Cardiac muscle cell (in vitro differentiated cells and primary cell): Measurements from ENCODE around the gene TAF8. TPM values are rescaled to one million over a fixed set of nuclear protein-coding genes. Genes with fewer than 3 reads are reported as not detected.
"Not testable (repeated sequence)": the region's sequence is repeated elsewhere in the genome, so short reads cannot be mapped to it uniquely, and the experiment has no call there.

Experiments used
- DNase-seq, 2 donors: peaks; one replicate each; pipeline versions ENCODE4 v3.0.0 to v3.0.0-alpha.2; 2010 to 2017; ENCODE audit warnings: low read depth in 1 of 2, low spot score in 1 of 2
- H3K27ac ChIP-seq: fragments of 200-600 bp; sonication (generic); 2 replicates; pipeline ENCODE4 v1.5.1; 2016
- H3K27me3 ChIP-seq: fragments of 200-600 bp; sonication (generic); 2 replicates; pipeline ENCODE4 v1.6.0; 2016; ENCODE audit warnings: control low read depth
- H3K36me3 ChIP-seq: fragments of 200-600 bp; sonication (generic); 2 replicates; pipeline ENCODE4 v1.5.1; 2016; ENCODE audit warnings: control low read depth
- H3K4me1 ChIP-seq: fragments of 200-600 bp; sonication (generic); 2 replicates; pipeline ENCODE4 v1.8.1; 2017; ENCODE audit warnings: low read depth, mild to moderate bottlenecking, mixed run types
- H3K4me3 ChIP-seq: fragments of 200-600 bp; sonication (generic); 2 replicates; pipeline ENCODE4 v1.5.1; 2016; ENCODE audit warnings: mild to moderate bottlenecking
- H3K9me3 ChIP-seq: fragments of 200-600 bp; sonication (generic); 2 replicates; pipeline ENCODE4 v1.5.1; 2017; ENCODE audit warnings: low read depth, mild to moderate bottlenecking, control low read depth
- polyA plus RNA-seq: library from polyadenylated mRNA; unstranded; fragments of >200 nt; fragmentation: Nextera tagmentation; extraction: Ambion mirVana; gene quantifications from 2 replicates; pipeline ENCODE4 v1.2.1, GENCODE V29; 2016
- total RNA-seq: library from RNA; depleted of rRNA; stranded (reverse); fragments of >200 nt; gene quantifications from 2 replicates; pipeline ENCODE4 v1.2.3, GENCODE V29; 2016
- TF ChIP-seq, protein P1 (sequence below): IDR thresholded peaks from 2 replicates; pipeline ENCODE4 v1.5.1; 2012; ENCODE audit warnings: low read depth, mild to moderate bottlenecking, low read length

Gene TAF8
- total RNA-seq: 26.7 and 31.6 TPM in 2 replicates
- 18.3 and 25.8 TPM in 2 replicates for polyA plus RNA-seq

DNA sequence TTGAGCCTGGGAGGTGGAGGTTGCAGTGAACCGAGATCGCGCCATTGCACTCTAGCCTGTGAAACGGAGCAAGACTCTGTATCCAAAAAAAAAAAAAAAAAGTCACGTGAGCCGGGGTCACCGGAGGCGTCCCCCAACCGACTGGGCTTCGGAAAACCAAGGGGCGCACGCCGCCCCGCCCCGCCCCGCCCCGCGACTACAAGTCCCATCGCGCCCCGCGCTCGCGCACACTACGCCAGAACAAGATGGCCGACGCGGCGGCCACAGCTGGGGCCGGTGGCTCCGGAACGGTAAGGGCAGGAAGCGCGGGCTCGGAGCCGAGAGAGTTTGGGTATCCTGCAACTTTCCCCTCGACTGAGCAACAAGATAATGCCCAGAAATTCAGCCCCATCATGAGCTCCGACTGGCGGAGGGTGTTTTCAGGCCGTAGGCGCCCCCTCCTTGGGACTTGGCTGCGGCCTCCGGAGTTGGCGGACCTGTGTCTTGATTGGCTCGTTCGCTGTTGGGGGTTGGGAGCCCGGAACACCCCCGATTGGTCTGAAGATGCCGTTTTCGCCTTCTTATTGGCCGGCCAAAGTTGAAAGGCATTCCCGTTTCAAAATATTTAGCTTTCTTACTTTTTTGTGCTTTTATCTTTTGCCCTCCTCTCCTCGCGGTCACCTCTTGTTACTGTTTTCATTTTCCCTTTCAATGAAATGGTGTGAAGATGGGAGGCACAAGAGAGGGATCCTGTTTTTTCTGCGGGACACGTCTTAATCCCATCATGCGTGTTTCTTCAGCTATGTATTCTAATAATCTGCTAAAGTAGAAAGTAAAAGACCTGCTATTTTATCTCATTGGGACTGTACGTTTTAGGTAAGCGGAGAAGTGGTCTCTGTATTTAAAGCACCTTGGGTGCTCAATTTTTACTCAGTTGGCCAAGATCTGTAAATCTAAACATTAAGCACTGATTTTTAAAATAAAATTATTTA lies at the start of gene TAF8:
TSS of gene TAF8 (plus strand) at position 228 of the 971 bp plus-strand sequence. CDS start at position 246, 18 bp downstream.
- Histone ChIP-seq H3K36me3 (peaks cover 14% of the 10 kb centered on the region), H3K4me3 (peak within 1 kb of the TSS; percentile 78), H3K27ac (peak within 1 kb of the TSS; percentile 98), H3K9me3 (no peaks in the 10 kb centered on the region), H3K4me1 (peaks cover 14% of the 10 kb centered on the region), H3K27me3 (peaks cover 23% of the 10 kb centered on the region)
- TF ChIP-seq, protein P1, sequence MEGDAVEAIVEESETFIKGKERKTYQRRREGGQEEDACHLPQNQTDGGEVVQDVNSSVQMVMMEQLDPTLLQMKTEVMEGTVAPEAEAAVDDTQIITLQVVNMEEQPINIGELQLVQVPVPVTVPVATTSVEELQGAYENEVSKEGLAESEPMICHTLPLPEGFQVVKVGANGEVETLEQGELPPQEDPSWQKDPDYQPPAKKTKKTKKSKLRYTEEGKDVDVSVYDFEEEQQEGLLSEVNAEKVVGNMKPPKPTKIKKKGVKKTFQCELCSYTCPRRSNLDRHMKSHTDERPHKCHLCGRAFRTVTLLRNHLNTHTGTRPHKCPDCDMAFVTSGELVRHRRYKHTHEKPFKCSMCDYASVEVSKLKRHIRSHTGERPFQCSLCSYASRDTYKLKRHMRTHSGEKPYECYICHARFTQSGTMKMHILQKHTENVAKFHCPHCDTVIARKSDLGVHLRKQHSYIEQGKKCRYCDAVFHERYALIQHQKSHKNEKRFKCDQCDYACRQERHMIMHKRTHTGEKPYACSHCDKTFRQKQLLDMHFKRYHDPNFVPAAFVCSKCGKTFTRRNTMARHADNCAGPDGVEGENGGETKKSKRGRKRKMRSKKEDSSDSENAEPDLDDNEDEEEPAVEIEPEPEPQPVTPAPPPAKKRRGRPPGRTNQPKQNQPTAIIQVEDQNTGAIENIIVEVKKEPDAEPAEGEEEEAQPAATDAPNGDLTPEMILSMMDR: no peak
- peak; percentile 95 to 98 for DNase-seq

- TF ChIP-seq, protein P1: no peak
- no peak overlapping the region for H3K4me3 ChIP-seq
These were observed 48.8 kb upstream of the TAF8 start for GRCh38 chr6:42001506-42001905.

GRCh38 chr6:42003658-42004057 lies 46.7 kb upstream of the TAF8 start:
- H3K36me3 ChIP-seq, H3K27me3 ChIP-seq, H3K27ac ChIP-seq, H3K4me1 ChIP-seq, H3K9me3 ChIP-seq, H3K4me3 ChIP-seq, DNase-seq: not testable (repeated sequence)

More at GRCh38 chr6:42001506-42001905, 48.8 kb upstream of the TAF8 start:
- no peaks in the 10 kb centered on the region for H3K9me3 ChIP-seq
- no peaks in the 10 kb centered on the region for H3K36me3 ChIP-seq
- no peaks in the 10 kb centered on the region for H3K4me1 ChIP-seq
- no peak for DNase-seq
- no peak overlapping the region for H3K27ac ChIP-seq
- H3K27me3 ChIP-seq: no peaks in the 10 kb centered on the region

GRCh38 chr6:42007286-42008137 lies 42.8 kb upstream of the TAF8 start:
- H3K27me3 ChIP-seq: no peaks in the 10 kb centered on the region
- H3K4me3 ChIP-seq: no peak overlapping the region
- H3K27ac ChIP-seq: no peak overlapping the region
- H3K9me3 ChIP-seq: no peaks in the 10 kb centered on the region
- no peak for DNase-seq
- H3K36me3 ChIP-seq: no peaks in the 10 kb centered on the region
- TF ChIP-seq, protein P1: no peak
- peaks cover 11% of the 10 kb centered on the region for H3K4me1 ChIP-seq

DNA sequence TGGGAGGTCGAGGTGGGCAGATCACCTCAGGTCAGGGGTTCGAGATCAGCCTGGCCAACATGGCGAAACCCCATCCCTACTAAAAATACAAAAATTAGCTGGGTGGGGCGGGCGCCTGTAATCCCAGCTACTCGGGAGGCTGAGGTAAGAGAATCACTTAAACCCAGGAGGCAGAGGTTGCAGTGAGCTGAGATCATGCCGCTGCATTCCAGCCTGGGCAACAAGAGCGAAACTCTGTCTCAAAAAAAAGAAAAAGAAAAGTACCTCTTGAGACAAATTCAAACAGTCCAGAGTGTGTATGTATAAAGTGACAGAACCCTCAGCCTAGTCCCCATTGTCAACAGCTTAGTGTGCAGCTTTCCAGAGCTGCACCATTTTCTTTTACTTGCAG lies 42.2 kb upstream of the TAF8 start:
- not testable (repeated sequence) for H3K27me3 ChIP-seq, H3K9me3 ChIP-seq, DNase-seq, H3K36me3 ChIP-seq, H3K4me3 ChIP-seq, H3K27ac ChIP-seq
- peaks cover 11% of the 10 kb centered on the region for H3K4me1 ChIP-seq

- Histone ChIP-seq H3K4me3 (no peak overlapping the region), H3K9me3 (no peaks in the 10 kb centered on the region), H3K27ac (peak overlapping the region; percentile 6), H3K4me1 (peaks cover 11% of the 10 kb centered on the region), H3K27me3 (no peaks in the 10 kb centered on the region), H3K36me3 (no peaks in the 10 kb centered on the region)
- TF ChIP-seq, protein P1: no peak
- no peak for DNase-seq
These were observed 40.5 kb upstream of the TAF8 start for GRCh38 chr6:42009844-42010184.
